Adipose tissue (tissue), 3 donors: ENCODE measurements around the gene VWA7. TPM values are rescaled to one million over a fixed set of nuclear protein-coding genes. Genes with fewer than 3 reads are reported as not detected.

Experiments
- H3K27ac ChIP-seq: one replicate; pipeline ENCODE4 v1.5.1; 2013; ENCODE audit warnings: low read depth, low read length
- WGBS, 3 donors: extraction: QIAGEN DNeasy Blood & Tissue Kit; methylation state at CpG; one replicate each; pipeline ENCODE4 v1.1.7; 2013; 5-methylcytosine and 5-hydroxymethylcytosine counted together
- polyA plus RNA-seq, 3 donors: library from polyadenylated mRNA; stranded (reverse); fragments of 200-250 nt; gene quantifications; one replicate each; pipeline ENCODE4 v1.2.3, GENCODE V29; 2013
- donor health status: healthy with polysubstance abuse.
- donor health status: Bipolar disorder and iron deficiency.
- donor health status: healthy.

VWA7 gene
- polyA plus RNA-seq, 3 donors = 0.61 to 2.1 TPM; not detected in 1

- no peak overlapping the region for H3K27ac ChIP-seq
- WGBS, 3 donors = 36 to 62% (median 62%) methylated on average over 42 of the region's 42 CpGs
These were observed 11.0 kb downstream of the VWA7 start for GRCh38 chr6:31765910-31766794.

- no peak overlapping the region for H3K27ac ChIP-seq
- WGBS, 3 donors = 87 to 91% (median 87%) methylated on average over 9 of the region's 9 CpGs
These were observed 11.6 kb downstream of the VWA7 start for GRCh38 chr6:31765559-31765909.

DNA sequence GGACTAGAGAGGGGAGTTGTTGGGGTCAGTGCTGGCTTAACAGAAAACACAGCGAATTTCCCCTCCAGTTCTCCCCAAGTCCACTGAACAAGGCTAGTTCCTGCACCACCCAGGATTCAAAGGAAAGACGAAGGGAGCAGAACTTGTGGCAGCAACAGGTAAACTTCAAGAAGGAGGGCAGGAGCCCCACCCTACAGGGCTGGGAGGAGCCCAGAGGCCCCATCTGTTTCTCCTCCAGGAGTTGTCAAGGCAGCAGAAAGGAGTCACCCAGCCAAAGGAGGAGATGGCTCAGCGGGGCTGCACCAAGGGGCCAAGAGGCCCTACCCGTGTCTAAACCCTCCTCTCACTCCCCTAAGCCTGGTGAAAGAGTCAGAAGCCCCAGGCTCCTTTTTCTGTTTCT is 12.9 kb downstream of the VWA7 start:
- H3K27ac ChIP-seq = no peak overlapping the region
- 78 to 83% (median 83%) methylated on average over 4 of the region's 4 CpGs for whole genome bisulfite sequencing, 3 donors

- 35 to 39% (median 36%) methylated on average over 1 of the region's 1 CpG for WGBS, 3 donors
- no peak overlapping the region for H3K27ac ChIP-seq
These were observed 13.5 kb downstream of the VWA7 start for GRCh38 chr6:31763619-31763940.

- no peak overlapping the region for H3K27ac ChIP-seq
- 65 to 80% (median 76%) methylated on average over 8 of the region's 8 CpGs for WGBS, 3 donors
These were observed 14.1 kb downstream of the VWA7 start for GRCh38 chr6:31762878-31763618.

DNA sequence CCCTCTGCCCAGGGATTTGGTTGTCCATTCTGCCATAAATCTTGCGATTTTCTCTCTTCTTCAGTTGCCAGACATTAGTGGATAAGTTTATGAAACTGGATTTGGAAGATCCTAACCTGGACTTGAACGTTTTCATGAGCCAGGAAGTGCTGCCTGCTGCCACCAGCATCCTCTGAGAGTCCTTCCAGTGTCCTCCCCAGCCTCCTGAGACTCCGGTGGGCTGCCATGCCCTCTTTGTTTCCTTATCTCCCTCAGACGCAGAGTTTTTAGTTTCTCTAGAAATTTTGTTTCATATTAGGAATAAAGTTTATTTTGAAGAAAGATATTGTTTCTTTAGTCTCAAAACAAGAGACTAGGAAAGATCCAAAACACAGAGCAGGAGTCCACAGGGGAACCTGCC is 14.8 kb downstream of the VWA7 start, which contains the start of gene SAPCD1:
Gene SAPCD1, plus strand, starts transcription at position 301 of the 400 bp plus-strand sequence. CDS start 399 bp downstream, outside the sequence.
- no peak within 1 kb of the TSS for H3K27ac ChIP-seq
- 73 to 83% (median 80%) methylated on average over 4 of the region's 4 CpGs for WGBS, 3 donors

DNA sequence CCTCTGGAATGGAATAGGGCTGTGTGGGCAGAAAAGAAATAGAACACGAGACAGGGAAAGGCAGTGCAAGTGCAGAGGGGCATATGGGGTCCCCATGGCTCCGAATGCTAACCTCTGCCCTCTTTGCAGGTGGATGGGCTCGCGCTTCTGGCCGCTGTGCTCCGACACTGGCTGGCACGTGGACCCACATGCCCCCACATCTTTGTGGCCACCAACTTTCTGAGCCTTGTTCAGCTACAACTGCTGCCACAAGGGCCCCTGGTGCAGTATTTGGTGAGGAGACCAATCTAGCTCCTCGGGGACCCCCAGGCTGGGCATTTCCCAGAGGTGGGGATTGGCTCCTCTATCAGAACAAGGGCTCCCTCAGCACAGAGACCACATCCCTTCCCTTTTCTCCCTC is 15.8 kb downstream of the VWA7 start:
- WGBS, 3 donors = 97 to 99% (median 97%) methylated on average over 8 of the region's 8 CpGs
- no peak overlapping the region for H3K27ac ChIP-seq

GRCh38 chr6:31760790-31761189 is 16.3 kb downstream of the VWA7 start:
- 85 to 95% (median 93%) methylated on average over 5 of the region's 5 CpGs for WGBS, 3 donors
- no peak overlapping the region for H3K27ac ChIP-seq

GRCh38 chr6:31758281-31758680 is 18.8 kb downstream of the VWA7 start:
- no peak overlapping the region for H3K27ac ChIP-seq
- WGBS, 3 donors = 90 to 97% (median 95%) methylated on average over 2 of the region's 2 CpGs

- H3K27ac ChIP-seq = no peak overlapping the region
- 65 to 76% (median 73%) methylated on average over 8 of the region's 8 CpGs for WGBS, 3 donors
These were observed 24.3 kb downstream of the VWA7 start for GRCh38 chr6:31752739-31753319.

DNA sequence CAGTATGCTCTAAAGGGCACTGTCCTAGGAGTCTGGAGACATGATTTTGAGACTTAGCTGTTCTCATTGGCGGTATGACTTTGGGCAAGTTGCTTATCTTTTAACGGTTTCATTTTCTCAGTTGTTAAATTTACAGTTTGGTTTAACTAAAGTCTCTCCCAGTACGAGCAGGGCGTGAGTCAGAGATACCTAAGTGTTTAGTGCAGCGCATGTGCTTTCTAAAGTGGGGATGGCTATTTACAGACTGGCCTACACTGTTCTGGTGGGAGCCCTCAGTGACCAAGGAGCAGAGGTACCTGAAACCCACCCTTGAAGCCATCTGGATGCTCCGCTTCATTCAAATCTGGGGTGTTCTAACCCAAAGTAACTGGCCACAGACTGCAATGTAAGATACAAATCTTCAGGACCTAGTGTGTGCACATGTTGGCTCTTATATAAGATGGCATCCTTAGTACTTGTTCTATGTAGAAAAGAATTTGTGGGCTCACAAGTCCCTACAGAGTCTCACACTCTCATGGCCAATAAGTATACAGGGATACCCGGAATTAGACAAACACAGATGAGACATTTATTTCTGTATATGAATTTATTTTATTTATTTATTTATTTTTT is 26.6 kb downstream of the VWA7 start:
- no peak overlapping the region for H3K27ac ChIP-seq
- WGBS, 3 donors = 85 to 95% (median 88%) methylated on average over 7 of the region's 7 CpGs

GRCh38 chr6:31749301-31750036 is 27.7 kb downstream of the VWA7 start:
- no peak overlapping the region for H3K27ac ChIP-seq
- 85 to 95% (median 91%) methylated on average over 8 of the region's 8 CpGs for WGBS, 3 donors

- H3K27ac ChIP-seq = no peak overlapping the region
- WGBS, 3 donors = 29 to 79% (median 66%) methylated on average over 1 of the region's 1 CpG
These were observed 32.7 kb downstream of the VWA7 start for GRCh38 chr6:31744422-31744821.

DNA sequence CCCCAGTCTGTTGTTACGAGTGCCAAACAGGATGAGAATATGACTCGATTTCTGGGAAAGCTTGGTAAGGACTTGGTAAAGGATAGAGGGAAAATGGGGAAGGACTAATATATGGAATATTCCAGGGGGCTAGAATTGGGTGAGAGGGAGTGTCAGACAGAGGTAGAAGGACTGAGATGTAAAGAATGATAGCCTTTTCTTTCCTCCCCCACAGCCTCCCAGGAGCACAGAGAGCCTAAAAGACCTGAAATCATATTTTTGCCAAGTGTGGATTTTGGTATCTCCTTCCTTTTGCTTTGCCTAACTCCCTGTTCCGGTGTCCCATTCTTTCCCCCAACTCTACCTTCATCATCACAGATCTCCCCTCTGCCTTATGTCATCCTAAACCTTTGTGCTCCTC is 34.2 kb downstream of the VWA7 start:
- H3K27ac ChIP-seq = no peak overlapping the region
- 83 to 94% (median 83%) methylated on average over 3 of the region's 3 CpGs for WGBS, 3 donors

- 65 to 85% (median 68%) methylated on average over 2 of the region's 2 CpGs for WGBS, 3 donors
- H3K27ac ChIP-seq = no peak overlapping the region
These were observed 35.3 kb downstream of the VWA7 start for GRCh38 chr6:31741815-31742214.

GRCh38 chr6:31740397-31741223 is 36.5 kb downstream of the VWA7 start:
- H3K27ac ChIP-seq = no peak overlapping the region
- 11 to 21% (median 13%) methylated on average over 29 of the region's 29 CpGs for WGBS, 3 donors

DNA sequence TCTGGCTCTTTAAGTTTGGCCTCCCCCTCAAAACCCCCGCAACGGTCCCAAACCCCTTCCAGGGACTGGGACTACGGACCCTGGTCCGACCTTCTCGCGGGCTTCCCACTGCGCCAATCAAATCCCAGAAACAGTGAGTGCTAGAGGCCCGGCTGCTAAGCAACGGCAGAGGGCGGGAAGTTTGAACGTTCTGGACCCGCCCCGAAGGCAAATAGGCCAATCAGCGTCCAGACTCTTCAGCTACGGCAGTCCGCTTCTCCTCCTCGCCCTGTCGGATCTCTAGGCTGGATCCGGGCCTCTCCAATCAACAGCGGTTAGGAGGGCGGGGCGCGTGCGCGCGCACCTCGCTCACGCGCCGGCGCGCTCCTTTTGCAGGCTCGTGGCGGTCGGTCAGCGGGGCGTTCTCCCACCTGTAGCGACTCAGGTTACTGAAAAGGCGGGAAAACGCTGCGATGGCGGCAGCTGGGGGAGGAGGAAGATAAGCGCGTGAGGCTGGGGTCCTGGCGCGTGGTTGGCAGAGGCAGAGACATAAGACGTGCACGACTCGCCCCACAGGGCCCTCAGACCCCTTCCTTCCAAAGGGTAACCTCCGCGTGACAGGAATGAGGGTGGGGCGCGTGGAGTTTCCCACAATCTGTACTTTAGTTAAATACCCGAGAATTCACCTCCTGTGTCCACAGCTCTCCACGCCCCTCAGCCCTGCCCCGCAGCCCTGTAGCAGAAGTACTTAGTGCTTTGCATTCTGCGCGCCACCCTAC is 37.3 kb downstream of the VWA7 start, which contains the start of gene MSH5:
Gene MSH5, plus strand, starts transcription at position 367 of the 758 bp plus-strand sequence. CDS start 462 bp downstream, outside the sequence.
- H3K27ac ChIP-seq = no peak within 1 kb of the TSS
- 0% methylated on average over 56 to 58 of the region's 58 CpGs for WGBS, 3 donors
